SH-SY5Y (cell line): ENCODE data around the gene MCF2L.

Experiments
- GATA2 ChIP-seq: IDR thresholded peaks from 2 replicates; pipeline ENCODE4 v1.6.1; 2011; ENCODE audit warnings: mild to moderate bottlenecking, low read depth, low read length
- GATA3 ChIP-seq: IDR thresholded peaks from 2 replicates; pipeline ENCODE4 v1.6.1; 2011; ENCODE audit warnings: low read depth, mild to moderate bottlenecking, low read length, moderate library complexity

The MCF2L gene

GRCh38 chr13:113129921-113130750 is 161.1 kb downstream of the MCF2L start:
- TF ChIP-seq GATA3, result no peak
- no peak for TF ChIP-seq GATA2

- no peak for TF ChIP-seq GATA3
- TF ChIP-seq GATA2, result no peak
These were observed 166.3 kb downstream of the MCF2L start for GRCh38 chr13:113135281-113135760.

GRCh38 chr13:113137691-113138298 is 168.8 kb downstream of the MCF2L start:
- TF ChIP-seq GATA2 (no peak), GATA3 (no peak)

GRCh38 chr13:113138792-113139551 is 170.0 kb downstream of the MCF2L start:
- TF ChIP-seq GATA3, result no peak
- TF ChIP-seq GATA2, result no peak

GRCh38 chr13:113139577-113139976 is 170.6 kb downstream of the MCF2L start:
- no peak for TF ChIP-seq GATA2
- no peak for TF ChIP-seq GATA3

- no peak for TF ChIP-seq GATA2
- TF ChIP-seq GATA3, result no peak
These were observed 171.9 kb downstream of the MCF2L start for GRCh38 chr13:113140677-113141600.

GRCh38 chr13:113141601-113141970 is 172.6 kb downstream of the MCF2L start:
- TF ChIP-seq GATA2, result no peak
- no peak for TF ChIP-seq GATA3

GRCh38 chr13:113142876-113143275 is 173.9 kb downstream of the MCF2L start:
- TF ChIP-seq GATA3 (no peak), GATA2 (no peak)

- TF ChIP-seq GATA2 (no peak), GATA3 (no peak)
These were observed 174.6 kb downstream of the MCF2L start for GRCh38 chr13:113143466-113144254.

- TF ChIP-seq GATA2 (no peak), GATA3 (no peak)
These were observed 175.2 kb downstream of the MCF2L start for GRCh38 chr13:113144255-113144629.

GRCh38 chr13:113145496-113145895 is 176.5 kb downstream of the MCF2L start:
- no peak for TF ChIP-seq GATA3
- no peak for TF ChIP-seq GATA2

GRCh38 chr13:113145911-113146598 is 177.0 kb downstream of the MCF2L start:
- no peak for TF ChIP-seq GATA3
- TF ChIP-seq GATA2, result no peak

- TF ChIP-seq GATA3 (no peak), GATA2 (no peak)
These were observed 177.7 kb downstream of the MCF2L start for GRCh38 chr13:113146750-113147149.
